ENCODE data around the gene LGALS1. TPM values are rescaled to one million over a fixed set of nuclear protein-coding genes. Genes with fewer than 3 reads are reported as not detected.

The LGALS1 gene
- polyA plus RNA-seq, 1 of the 3 experiments (the other 2 are of a cell fraction): 12,045 TPM

GRCh38 chr22:37650463-37651136 is 24.8 kb upstream of the LGALS1 start:
- ChIA-PET POLR2A (no interaction called here), CTCF (interaction anchor here (34.3 to 44.3 kb wide), 2 partner anchors 17 to 19 kb away, joined by 898 read pairs; partner anchors contain the start of genes LGALS1, NOL12, PDXP and SH3BP1)
- no peak overlapping the region for H2AFZ ChIP-seq (ENCODE audit: low read depth)
- H3K36me3 ChIP-seq (replicated peaks in 1 of 2; ENCODE audit: control insufficient read depth in 1 of 2, insufficient read depth in 2 of 2, low read length in 1 of 2): peaks cover 3 to 12% of the 10 kb centered on the region in 2 experiments
- H3K27ac ChIP-seq (ENCODE audit: low read depth in 2 of 2, low read length in 1 of 2): no peak overlapping the region
- no peaks in the 10 kb centered on the region for H3K9me2 ChIP-seq
- no peak overlapping the region for H3K4me2 ChIP-seq
- no peaks in the 10 kb centered on the region for H4K20me1 ChIP-seq (ENCODE audit: insufficient read depth)
- no peaks in the 10 kb centered on the region for H3K9me3 ChIP-seq
- TF ChIP-seq RXRA (IDR thresholded peaks at IDR 0.05; ENCODE audit: borderline replicate concordance, low read depth) (no peak), TAF1 (IDR thresholded peaks at IDR 0.05; ENCODE audit: borderline replicate concordance, low read depth, low read length) (no peak), FOXJ3 (CRISPR knock-in tag; IDR thresholded peaks at IDR 0.05) (no peak), POLR2AphosphoS5 (IDR thresholded peaks at IDR 0.05; ENCODE audit: low read depth, low read length) (no peak)
- DNase-seq: no peak
- WGBS (ENCODE audit: low lambda C conversion rate): 96% methylated on average over 16 of the region's 17 CpGs
- no peaks in the 10 kb centered on the region for H3K79me2 ChIP-seq (ENCODE audit: insufficient read depth)
- H3F3A ChIP-seq (replicated peaks; ENCODE audit: insufficient read depth): no peaks in the 10 kb centered on the region
- no peak overlapping the region for H3K4me3 ChIP-seq (ENCODE audit: low read depth in 2 of 2, low read length in 1 of 2)
- H3K4me1 ChIP-seq (ENCODE audit: control insufficient read depth in 1 of 2, insufficient read depth in 2 of 2, low read depth in 1 of 2, low read length in 1 of 2): no peaks in the 10 kb centered on the region
- no peaks in the 10 kb centered on the region for H3K27me3 ChIP-seq (ENCODE audit: insufficient read depth)
- no peak overlapping the region for H3K9ac ChIP-seq

- CTCF ChIA-PET: interaction anchor here (3.5 to 44.3 kb wide), 2 partner anchors 21 to 27 kb away, joined by 11 to 898 read pairs; partner anchors contain the start of gene SH3BP1
- no peak for TF ChIP-seq YY1 (IDR thresholded peaks at IDR 0.05; ENCODE audit: low read depth)
- TF ChIP-seq TAF1 (IDR thresholded peaks at IDR 0.05; ENCODE audit: borderline replicate concordance, low read depth, low read length): no peak
- TF ChIP-seq ZBTB33 (IDR thresholded peaks at IDR 0.05; ENCODE audit: borderline replicate concordance, low read depth): no peak
- no peak for TF ChIP-seq FOXM1 (IDR thresholded peaks at IDR 0.05; ENCODE audit: low read depth)
- no peak for TF ChIP-seq MAX (IDR thresholded peaks at IDR 0.05; ENCODE audit: low read depth)
- TF ChIP-seq NRF1 (IDR thresholded peaks at IDR 0.05; ENCODE audit: low read depth, low read length): no peak
- no peak for TF ChIP-seq GATA2 (CRISPR knock-in tag; IDR thresholded peaks at IDR 0.05)
- TF ChIP-seq SMC3 (IDR thresholded peaks at IDR 0.05; ENCODE audit: low read depth, low read length): no peak
- no peak for TF ChIP-seq GABPA (IDR thresholded peaks at IDR 0.05; ENCODE audit: low read depth)
- no peak for TF ChIP-seq CHD2 (IDR thresholded peaks at IDR 0.05; ENCODE audit: low read length, partially characterized antibody)
- Histone ChIP-seq H3K9me3 (no peaks in the 10 kb centered on the region), H3K4me1 (ENCODE audit: control insufficient read depth in 1 of 2, insufficient read depth in 2 of 2, low read depth in 1 of 2, low read length in 1 of 2) (peaks cover 4 to 13% of the 10 kb centered on the region in 2 experiments; a peak in 1 of 4 replicates), H3K4me3 (ENCODE audit: low read depth in 2 of 2, low read length in 1 of 2) (no peak overlapping the region), H3K27ac (ENCODE audit: low read depth in 2 of 2, low read length in 1 of 2) (no peak overlapping the region), H2AFZ (ENCODE audit: low read depth) (no peak overlapping the region), H3K36me3 (replicated peaks in 1 of 2; ENCODE audit: control insufficient read depth in 1 of 2, insufficient read depth in 2 of 2, low read length in 1 of 2) (peaks cover 3 to 7% of the 10 kb centered on the region in 2 experiments), H3K9ac (no peak overlapping the region), H3F3A (replicated peaks; ENCODE audit: insufficient read depth) (peaks cover 10% of the 10 kb centered on the region), H4K20me1 (ENCODE audit: insufficient read depth) (0 out of 2 replicates have a peak, but pooled peaks cover 4% of the 10 kb centered on the region), H3K79me2 (ENCODE audit: insufficient read depth) (peaks cover 7% of the 10 kb centered on the region), H3K9me2 (no peaks in the 10 kb centered on the region), H3K27me3 (ENCODE audit: insufficient read depth) (no peaks in the 10 kb centered on the region), H3K4me2 (no peak overlapping the region)
- DNase-seq: no peak
- POLR2A ChIA-PET: no interaction called here
- WGBS (ENCODE audit: low lambda C conversion rate): 84% methylated on average over 13 of the region's 14 CpGs
These were observed 20.7 kb upstream of the LGALS1 start for GRCh38 chr22:37654563-37655251.
